ENCODE measurements around the gene ICA1.

DNA sequence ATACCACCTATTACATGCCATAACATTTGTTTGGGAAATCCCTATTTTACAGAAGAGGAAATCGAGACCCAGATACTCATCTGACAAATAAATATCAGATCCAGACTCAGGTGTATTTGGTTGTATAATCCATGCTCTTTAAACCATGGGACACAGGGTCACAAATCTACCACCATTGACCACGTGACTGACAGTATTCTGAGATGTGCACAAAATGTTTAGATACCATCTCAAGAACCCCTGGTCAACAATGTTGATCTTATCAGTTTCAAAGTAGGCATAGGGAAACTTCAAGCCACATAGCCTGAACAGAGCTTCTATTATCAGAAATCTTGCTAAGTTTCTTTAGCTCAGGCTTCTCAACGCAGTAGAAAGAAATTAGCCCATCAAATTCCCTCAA, 93.6 kb downstream of the ICA1 start:
- no peak for TF ChIP-seq POLR2AphosphoS5 (IDR thresholded peaks at IDR 0.05)
- TF ChIP-seq, protein P1, sequence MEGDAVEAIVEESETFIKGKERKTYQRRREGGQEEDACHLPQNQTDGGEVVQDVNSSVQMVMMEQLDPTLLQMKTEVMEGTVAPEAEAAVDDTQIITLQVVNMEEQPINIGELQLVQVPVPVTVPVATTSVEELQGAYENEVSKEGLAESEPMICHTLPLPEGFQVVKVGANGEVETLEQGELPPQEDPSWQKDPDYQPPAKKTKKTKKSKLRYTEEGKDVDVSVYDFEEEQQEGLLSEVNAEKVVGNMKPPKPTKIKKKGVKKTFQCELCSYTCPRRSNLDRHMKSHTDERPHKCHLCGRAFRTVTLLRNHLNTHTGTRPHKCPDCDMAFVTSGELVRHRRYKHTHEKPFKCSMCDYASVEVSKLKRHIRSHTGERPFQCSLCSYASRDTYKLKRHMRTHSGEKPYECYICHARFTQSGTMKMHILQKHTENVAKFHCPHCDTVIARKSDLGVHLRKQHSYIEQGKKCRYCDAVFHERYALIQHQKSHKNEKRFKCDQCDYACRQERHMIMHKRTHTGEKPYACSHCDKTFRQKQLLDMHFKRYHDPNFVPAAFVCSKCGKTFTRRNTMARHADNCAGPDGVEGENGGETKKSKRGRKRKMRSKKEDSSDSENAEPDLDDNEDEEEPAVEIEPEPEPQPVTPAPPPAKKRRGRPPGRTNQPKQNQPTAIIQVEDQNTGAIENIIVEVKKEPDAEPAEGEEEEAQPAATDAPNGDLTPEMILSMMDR (IDR thresholded peaks at IDR 0.05), result no peak
- no peak for TF ChIP-seq POLR2A (IDR thresholded peaks at IDR 0.05)

All from breast epithelium (tissue), 3 donors.